PC-9 (cell line): Measurements from ENCODE around the gene OR4D1. TPM values are rescaled to one million over a fixed set of nuclear protein-coding genes. Genes with fewer than 3 reads are reported as not detected.

Experiments
- BruUV-seq: library from RNA; stranded (reverse); fragments of 400-500 nt; replicated peaks from 2 replicates; lab custom pipeline; 2021; lab: Mats Ljungman, UMichigan
- CTCF ChIA-PET: fragments of 300-600 bp; sonication (Branson Sonifier 250); formaldehyde crosslinking; loops from one replicate; lab custom pipeline; 2022; ENCODE audit warnings: antibody characterized with exemption; lab: Charles Lee
- POLR2A ChIA-PET: fragments of 300-600 bp; sonication (Branson Sonifier 250); formaldehyde crosslinking; loops from one replicate; lab custom pipeline; 2022; ENCODE audit warnings: antibody characterized with exemption; ENCODE audit not compliant: unreplicated experiment; lab: Charles Lee
- DNase-seq, 2 experiments: peaks; one replicate each; pipeline versions ENCODE4 v3.0.0 to v3.0.0-alpha.2; 2015 to 2022; ENCODE audit warnings: mixed read lengths in 1 of 2
- H2AFZ ChIP-seq: fragments of 200-600 bp; sonication (generic); 2 replicates; pipeline ENCODE4 v1.8.1; 2017; ENCODE audit warnings: antibody characterized with exemption
- H3F3A ChIP-seq: fragments of 200-600 bp; sonication (generic); 2 replicates; pipeline ENCODE4 v1.8.1; 2017; ENCODE audit warnings: antibody characterized with exemption, mild to moderate bottlenecking, low read depth; ENCODE audit not compliant: insufficient read depth
- H3K27ac ChIP-seq: fragments of 200-600 bp; sonication (generic); 2 replicates; pipeline ENCODE4 v1.6.1; 2016; ENCODE audit warnings: mixed run types
- H3K27me3 ChIP-seq: fragments of 200-600 bp; sonication (generic); 2 replicates; pipeline ENCODE4 v1.6.1; 2016; ENCODE audit warnings: low read depth, mixed run types; ENCODE audit not compliant: insufficient read depth
- H3K36me3 ChIP-seq: fragments of 200-600 bp; sonication (generic); 2 replicates; pipeline ENCODE4 v1.6.1; 2016; ENCODE audit warnings: low read depth, mixed run types
- H3K4me1 ChIP-seq: fragments of 200-600 bp; sonication (generic); replicated peaks from 2 replicates; pipeline ENCODE4 v1.6.1; 2016; ENCODE audit warnings: mixed run types; ENCODE audit not compliant: insufficient read depth
- H3K4me2 ChIP-seq: fragments of 200-600 bp; sonication (generic); 2 replicates; pipeline ENCODE4 v1.6.1; 2017; ENCODE audit warnings: mixed run types
- H3K4me3 ChIP-seq: fragments of 200-600 bp; sonication (generic); 2 replicates; pipeline ENCODE4 v1.6.1; 2016; ENCODE audit warnings: mixed run types
- H3K79me2 ChIP-seq: fragments of 200-600 bp; sonication (generic); 2 replicates; pipeline ENCODE4 v1.6.1; 2017; ENCODE audit warnings: low read depth, mixed run types
- H3K9me2 ChIP-seq: fragments of 200-600 bp; sonication (generic); 2 replicates; pipeline ENCODE4 v1.8.1; 2017; ENCODE audit warnings: mild to moderate bottlenecking; ENCODE audit not compliant: insufficient read depth
- H3K9me3 ChIP-seq: fragments of 200-600 bp; sonication (generic); 2 replicates; pipeline ENCODE4 v1.8.1; 2016; ENCODE audit warnings: low read depth; ENCODE audit not compliant: insufficient read depth
- H4K20me1 ChIP-seq: fragments of 200-600 bp; sonication (generic); 2 replicates; pipeline ENCODE4 v1.8.1; 2017; ENCODE audit not compliant: insufficient read depth
- EZH2 ChIP-seq: fragments of 200-600 bp; sonication (generic); IDR thresholded peaks from 2 replicates; pipeline ENCODE4 v1.8.0; 2017; ENCODE audit warnings: antibody characterized with exemption, low read depth
- intact Hi-C: fragments of 100-400 bp; cut with micrococcal nuclease; formaldehyde crosslinking; loops from one replicate; pipeline ENCODE4 v1.10.0; 2022; ENCODE audit not compliant: unreplicated experiment
- total RNA-seq: library from RNA; stranded (reverse); gene quantifications from 2 replicates; pipeline ENCODE4 v1.2.3, GENCODE V29; 2021
- TF ChIP-seq, protein P1 (sequence below): fragments of 200-600 bp; sonication (generic); conservative IDR thresholded peaks from 2 replicates; pipeline ENCODE4 v1.6.1; 2017; ENCODE audit warnings: mixed run types, antibody characterized with exemption, mild to moderate bottlenecking, moderate library complexity

OR4D1 gene
- total RNA-seq, 1 experiment from 2014 or later = not detected

DNA sequence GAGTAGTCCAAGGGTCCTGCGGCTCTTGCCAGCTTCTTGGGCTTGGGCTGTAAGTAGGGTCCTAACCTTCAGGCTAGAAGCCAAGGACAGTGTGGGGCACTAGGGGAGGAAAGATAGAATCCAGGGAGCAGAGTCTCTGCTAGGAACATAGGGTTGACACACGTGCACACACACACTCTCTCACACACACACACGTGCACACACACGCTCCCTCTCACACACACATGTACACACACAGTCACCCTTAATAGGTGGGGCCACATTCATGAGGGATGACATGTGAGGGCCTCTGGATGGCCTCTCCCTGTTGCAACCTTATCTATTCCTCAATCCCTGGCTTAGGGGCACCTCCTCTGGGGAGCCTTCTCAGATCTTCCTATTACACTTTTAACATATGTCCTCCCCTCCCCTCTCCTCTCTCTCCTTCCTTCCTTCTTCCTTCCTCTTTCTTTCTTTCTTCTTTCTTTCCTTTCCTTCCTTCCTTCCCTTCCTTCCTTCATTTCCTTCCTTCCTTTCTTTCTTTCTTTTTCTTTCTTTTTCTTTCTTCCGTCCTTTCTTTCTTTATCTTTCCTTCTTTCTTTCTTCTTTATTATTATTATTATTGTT is 47.4 kb downstream of the OR4D1 start:
- POLR2A ChIA-PET = no interaction called here
- H3K27ac ChIP-seq = no peak overlapping the region
- BruUV-seq = no TSS peak
- no peak for TF ChIP-seq EZH2
- TF ChIP-seq, protein P1, sequence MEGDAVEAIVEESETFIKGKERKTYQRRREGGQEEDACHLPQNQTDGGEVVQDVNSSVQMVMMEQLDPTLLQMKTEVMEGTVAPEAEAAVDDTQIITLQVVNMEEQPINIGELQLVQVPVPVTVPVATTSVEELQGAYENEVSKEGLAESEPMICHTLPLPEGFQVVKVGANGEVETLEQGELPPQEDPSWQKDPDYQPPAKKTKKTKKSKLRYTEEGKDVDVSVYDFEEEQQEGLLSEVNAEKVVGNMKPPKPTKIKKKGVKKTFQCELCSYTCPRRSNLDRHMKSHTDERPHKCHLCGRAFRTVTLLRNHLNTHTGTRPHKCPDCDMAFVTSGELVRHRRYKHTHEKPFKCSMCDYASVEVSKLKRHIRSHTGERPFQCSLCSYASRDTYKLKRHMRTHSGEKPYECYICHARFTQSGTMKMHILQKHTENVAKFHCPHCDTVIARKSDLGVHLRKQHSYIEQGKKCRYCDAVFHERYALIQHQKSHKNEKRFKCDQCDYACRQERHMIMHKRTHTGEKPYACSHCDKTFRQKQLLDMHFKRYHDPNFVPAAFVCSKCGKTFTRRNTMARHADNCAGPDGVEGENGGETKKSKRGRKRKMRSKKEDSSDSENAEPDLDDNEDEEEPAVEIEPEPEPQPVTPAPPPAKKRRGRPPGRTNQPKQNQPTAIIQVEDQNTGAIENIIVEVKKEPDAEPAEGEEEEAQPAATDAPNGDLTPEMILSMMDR = no peak
- DNase-seq = peak in 1 of 2 experiments; percentile 31
- CTCF ChIA-PET = no interaction called here
- no peaks in the 10 kb centered on the region for H3K4me1 ChIP-seq
- H3K4me3 ChIP-seq = no peak overlapping the region
- no peaks in the 10 kb centered on the region for H3K36me3 ChIP-seq
- no peaks in the 10 kb centered on the region for H4K20me1 ChIP-seq
- H3K79me2 ChIP-seq = no peaks in the 10 kb centered on the region
- intact Hi-C loops = no loop called here
- H3K27me3 ChIP-seq = peaks cover 96% of the 10 kb centered on the region
- H3K9me3 ChIP-seq = no peaks in the 10 kb centered on the region
- no peak overlapping the region for H3K4me2 ChIP-seq
- H3F3A ChIP-seq = no peaks in the 10 kb centered on the region
- no peak overlapping the region for H2AFZ ChIP-seq
- no peaks in the 10 kb centered on the region for H3K9me2 ChIP-seq

DNA sequence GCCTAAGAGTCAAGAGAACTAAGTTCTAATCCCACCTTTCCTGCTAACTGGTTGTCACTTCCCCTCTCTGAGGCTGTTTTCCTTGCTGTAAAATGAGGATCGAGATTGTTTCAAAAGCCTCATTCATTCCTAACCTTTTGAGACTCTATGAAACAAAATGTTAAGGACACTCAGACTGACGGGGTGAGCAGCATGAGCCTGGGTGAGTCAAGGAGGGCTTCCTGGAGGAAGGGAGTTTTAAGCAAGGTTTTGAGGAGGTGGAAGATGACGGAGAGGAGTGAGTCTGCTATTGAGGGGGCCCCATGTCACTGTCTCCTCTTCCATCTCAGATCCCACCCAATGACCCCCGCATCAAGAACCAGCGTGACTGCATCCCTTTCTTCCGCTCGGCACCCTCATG is 48.4 kb downstream of the OR4D1 start:
- Histone ChIP-seq H2AFZ (no peak overlapping the region), H3K27me3 (peaks cover 88% of the 10 kb centered on the region), H4K20me1 (no peaks in the 10 kb centered on the region), H3K4me3 (no peak overlapping the region), H3K36me3 (no peaks in the 10 kb centered on the region), H3K9me3 (no peaks in the 10 kb centered on the region), H3K4me1 (no peaks in the 10 kb centered on the region), H3K27ac (no peak overlapping the region), H3K4me2 (no peak overlapping the region), H3K9me2 (no peaks in the 10 kb centered on the region), H3K79me2 (no peaks in the 10 kb centered on the region), H3F3A (no peaks in the 10 kb centered on the region)
- TF ChIP-seq, protein P1 = no peak
- no peak for TF ChIP-seq EZH2
- BruUV-seq = no TSS peak
- intact Hi-C loops = no loop called here
- POLR2A ChIA-PET = no interaction called here
- CTCF ChIA-PET = no interaction called here
- DNase-seq = no peak

DNA sequence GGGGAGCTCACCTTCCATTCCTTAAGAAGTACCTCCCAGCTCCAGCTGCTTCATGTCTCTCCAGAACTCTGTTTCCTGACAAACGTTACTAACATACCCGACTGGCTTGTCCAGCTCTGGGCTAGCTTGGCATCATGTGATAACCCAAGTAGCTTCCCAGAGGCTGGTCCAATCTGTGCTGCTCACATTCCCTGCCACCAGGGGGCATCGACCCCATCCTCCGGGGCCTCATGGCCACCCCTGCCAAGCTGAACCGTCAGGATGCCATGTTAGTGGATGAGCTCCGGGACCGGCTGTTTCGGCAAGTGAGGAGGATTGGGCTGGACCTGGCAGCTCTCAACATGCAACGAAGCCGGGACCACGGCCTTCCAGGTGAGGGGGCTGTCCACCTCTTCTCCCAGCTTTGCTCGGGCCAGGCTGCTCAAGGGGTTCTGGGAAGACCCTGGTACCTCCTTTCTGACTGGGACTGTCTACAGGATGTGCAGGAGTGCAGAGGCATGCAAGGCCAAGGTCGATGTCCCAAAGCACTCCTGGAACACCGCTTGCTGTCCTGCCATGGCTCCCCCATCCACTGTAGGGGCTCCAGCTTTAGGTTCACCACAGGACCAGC is 51.9 kb downstream of the OR4D1 start:
- no peaks in the 10 kb centered on the region for H4K20me1 ChIP-seq
- no peaks in the 10 kb centered on the region for H3K79me2 ChIP-seq
- no peaks in the 10 kb centered on the region for H3K36me3 ChIP-seq
- H3K4me1 ChIP-seq = no peaks in the 10 kb centered on the region
- H3K9me3 ChIP-seq = no peaks in the 10 kb centered on the region
- no peak for TF ChIP-seq EZH2
- TF ChIP-seq, protein P1 = peak; percentile 68
- H3K27me3 ChIP-seq = peaks cover 57% of the 10 kb centered on the region
- no peaks in the 10 kb centered on the region for H3K9me2 ChIP-seq
- H3K4me2 ChIP-seq = no peak overlapping the region
- H3K27ac ChIP-seq = no peak overlapping the region
- DNase-seq = peak; percentile 53 to 65
- ChIA-PET CTCF (interaction anchor here (0.7 to 2.4 kb wide), 3 partner anchors 9 to 344 kb away, joined by 3 to 6 read pairs (median 4); no protein-coding TSS in a partner anchor), POLR2A (interaction anchor here (0.6 kb wide), 1 partner anchor 526 kb away, joined by 3 read pairs; no protein-coding TSS in a partner anchor)
- H2AFZ ChIP-seq = no peak overlapping the region
- no peak overlapping the region for H3K4me3 ChIP-seq
- no peaks in the 10 kb centered on the region for H3F3A ChIP-seq
- BruUV-seq = no TSS peak
- intact Hi-C loops = no loop called here
